Mammary epithelial cell (primary cell): ENCODE measurements around the gene WNT7B.

Source experiments
- EZH2 ChIP-seq: IDR thresholded peaks from 2 replicates; pipeline ENCODE4 v1.6.1; 2012; ENCODE audit warnings: low read length, inconsistent platforms, borderline replicate concordance
- TF ChIP-seq, protein P1 (sequence below), 2 donors: IDR thresholded peaks in 1 of 2; conservative IDR thresholded peaks in 1 of 2; 2 replicates each; pipeline ENCODE4 v1.5.1; 2011 to 2012; ENCODE audit warnings: inconsistent platforms in 2 of 2, low read length in 2 of 2, mild to moderate bottlenecking in 2 of 2, control low read depth in 1 of 2, low read depth in 1 of 2; ENCODE audit not compliant: insufficient read depth in 1 of 2; ENCODE audit errors: extremely low read depth in 1 of 2

DNA sequence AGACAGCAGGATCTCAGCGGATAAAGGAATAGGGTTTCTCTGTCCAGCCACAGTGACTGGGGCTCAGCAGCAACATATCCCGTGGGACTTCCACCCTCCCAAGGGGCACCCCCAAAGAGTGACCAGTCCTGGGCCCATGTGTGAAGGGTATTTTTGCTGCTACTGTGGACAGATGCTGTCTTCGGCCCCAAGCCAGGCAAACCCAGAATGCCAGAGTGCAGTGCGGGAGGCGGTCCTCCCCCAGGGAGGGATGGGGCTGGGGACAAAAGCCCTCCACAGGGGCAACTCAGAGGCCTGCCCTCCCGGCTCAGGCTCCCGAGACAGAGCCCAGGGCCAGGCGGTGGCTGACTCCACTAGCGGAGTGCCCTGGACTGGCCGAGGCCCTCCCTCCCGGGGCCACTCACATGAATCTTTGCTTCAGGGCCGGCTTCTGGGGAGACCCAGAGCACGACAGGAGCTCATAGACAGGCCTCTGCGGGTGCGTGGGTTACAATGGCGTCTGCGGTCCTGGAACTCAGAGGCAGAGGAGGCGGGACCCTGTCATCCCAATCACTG, 34.7 kb upstream of the WNT7B start:
- TF ChIP-seq, protein P1, sequence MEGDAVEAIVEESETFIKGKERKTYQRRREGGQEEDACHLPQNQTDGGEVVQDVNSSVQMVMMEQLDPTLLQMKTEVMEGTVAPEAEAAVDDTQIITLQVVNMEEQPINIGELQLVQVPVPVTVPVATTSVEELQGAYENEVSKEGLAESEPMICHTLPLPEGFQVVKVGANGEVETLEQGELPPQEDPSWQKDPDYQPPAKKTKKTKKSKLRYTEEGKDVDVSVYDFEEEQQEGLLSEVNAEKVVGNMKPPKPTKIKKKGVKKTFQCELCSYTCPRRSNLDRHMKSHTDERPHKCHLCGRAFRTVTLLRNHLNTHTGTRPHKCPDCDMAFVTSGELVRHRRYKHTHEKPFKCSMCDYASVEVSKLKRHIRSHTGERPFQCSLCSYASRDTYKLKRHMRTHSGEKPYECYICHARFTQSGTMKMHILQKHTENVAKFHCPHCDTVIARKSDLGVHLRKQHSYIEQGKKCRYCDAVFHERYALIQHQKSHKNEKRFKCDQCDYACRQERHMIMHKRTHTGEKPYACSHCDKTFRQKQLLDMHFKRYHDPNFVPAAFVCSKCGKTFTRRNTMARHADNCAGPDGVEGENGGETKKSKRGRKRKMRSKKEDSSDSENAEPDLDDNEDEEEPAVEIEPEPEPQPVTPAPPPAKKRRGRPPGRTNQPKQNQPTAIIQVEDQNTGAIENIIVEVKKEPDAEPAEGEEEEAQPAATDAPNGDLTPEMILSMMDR (conservative IDR thresholded peaks at IDR 0.05 in 1 of 2, IDR thresholded peaks at IDR 0.05 in 1 of 2; ENCODE audit: extremely low read depth in 1 of 2, insufficient read depth in 1 of 2, low read depth in 1 of 2, low read length in 2 of 2): no peak
- no peak for TF ChIP-seq EZH2
